Mesendoderm (in vitro differentiated cells): ENCODE results near the gene EP300.

Experiments used
- DNase-seq: peaks from one replicate; pipeline ENCODE4 v3.0.0; 2013
- H2AK5ac ChIP-seq: 2 replicates; pipeline ENCODE4 v1.6.1; 2013; ENCODE audit warnings: low read length, inconsistent platforms
- H2BK120ac ChIP-seq: 2 replicates; pipeline ENCODE4 v1.6.1; 2013; ENCODE audit warnings: low read depth, mild to moderate bottlenecking, low read length, moderate library complexity, mixed read lengths
- H2BK15ac ChIP-seq: replicated peaks from 2 replicates; pipeline ENCODE4 v1.6.1; 2013; ENCODE audit warnings: low read depth, mild to moderate bottlenecking, moderate library complexity
- H2BK5ac ChIP-seq: 2 replicates; pipeline ENCODE4 v1.6.1; 2013; ENCODE audit warnings: low read length, inconsistent platforms
- H3K18ac ChIP-seq: 2 replicates; pipeline ENCODE4 v1.6.1; 2013; ENCODE audit warnings: mild to moderate bottlenecking, low read length, mixed read lengths
- H3K23ac ChIP-seq: one replicate; pipeline ENCODE4 v1.6.1; 2013; ENCODE audit warnings: low read length
- H3K27ac ChIP-seq: 2 replicates; pipeline ENCODE4 v1.5.1; 2013; ENCODE audit warnings: low read depth, mild to moderate bottlenecking, inconsistent platforms, low read length, moderate library complexity
- H3K27me3 ChIP-seq: 2 replicates; pipeline ENCODE4 v1.6.1; 2013; ENCODE audit warnings: low read length, control low read depth, mild to moderate bottlenecking, inconsistent platforms; ENCODE audit not compliant: insufficient read depth, poor library complexity
- H3K36me3 ChIP-seq: 2 replicates; pipeline ENCODE4 v1.6.1; 2013; ENCODE audit warnings: low read length, inconsistent platforms; ENCODE audit not compliant: control insufficient read depth, insufficient read depth
- H3K4ac ChIP-seq: one replicate; pipeline ENCODE4 v1.6.1; 2013; ENCODE audit warnings: low read depth, mild to moderate bottlenecking, low read length, moderate library complexity
- H3K4me1 ChIP-seq: 2 replicates; pipeline ENCODE4 v1.6.1; 2013; ENCODE audit warnings: low read depth, low read length, inconsistent platforms; ENCODE audit not compliant: control insufficient read depth
- H3K4me2 ChIP-seq: 2 replicates; pipeline ENCODE4 v1.6.1; 2013; ENCODE audit warnings: low read length
- H3K4me3 ChIP-seq: 2 replicates; pipeline ENCODE4 v1.5.1; 2013; ENCODE audit warnings: mild to moderate bottlenecking, low read length
- H3K56ac ChIP-seq: one replicate; pipeline ENCODE4 v1.6.1; 2013; ENCODE audit warnings: low read length
- H3K79me1 ChIP-seq: 2 replicates; pipeline ENCODE4 v1.6.1; 2013; ENCODE audit warnings: low read length, inconsistent platforms
- H3K79me2 ChIP-seq: 2 replicates; pipeline ENCODE4 v1.6.1; 2013; ENCODE audit warnings: mild to moderate bottlenecking, low read length; ENCODE audit not compliant: control insufficient read depth, insufficient read depth
- H3K9ac ChIP-seq: 2 replicates; pipeline ENCODE4 v1.6.1; 2013; ENCODE audit warnings: low read length, inconsistent platforms
- H4K5ac ChIP-seq: one replicate; pipeline ENCODE4 v1.6.1; 2013; ENCODE audit warnings: low read length
- H4K8ac ChIP-seq: one replicate; pipeline ENCODE4 v1.6.1; 2013; ENCODE audit warnings: low read depth, mild to moderate bottlenecking, control low read depth, low read length, moderate library complexity
- WGBS: extraction: QIAGEN DNeasy Blood & Tissue Kit; methylation state at CpG from one replicate; pipeline ENCODE4 v1.1.7; 2013; ENCODE audit warnings: low lambda C conversion rate, missing lambda C conversion rate; ENCODE audit not compliant: insufficient coverage; ENCODE audit errors: extremely low coverage; 5-methylcytosine and 5-hydroxymethylcytosine counted together

Gene EP300

GRCh38 chr22:41203118-41203517 lies 110.7 kb downstream of the EP300 start:
- Histone ChIP-seq H3K27me3 (no peaks in the 10 kb centered on the region), H3K4me1 (no peaks in the 10 kb centered on the region), H2BK15ac (no peak overlapping the region), H3K4me2 (no peak overlapping the region), H3K56ac (no peak overlapping the region), H2BK5ac (no peak overlapping the region), H3K4me3 (no peak overlapping the region), H3K18ac (no peak overlapping the region), H4K5ac (no peak overlapping the region), H4K8ac (no peak overlapping the region), H2AK5ac (no peak overlapping the region), H3K4ac (no peak overlapping the region), H3K79me2 (peaks cover 4% of the 10 kb centered on the region), H3K27ac (no peak overlapping the region), H3K23ac (no peak overlapping the region), H3K9ac (no peak overlapping the region), H3K36me3 (no peaks in the 10 kb centered on the region), H2BK120ac (no peak overlapping the region), H3K79me1 (peaks cover 4% of the 10 kb centered on the region)
- DNase-seq, result no peak
- WGBS, result no CpG with 5 or more reads among the region's 2 CpGs

- Histone ChIP-seq H4K5ac (no peak overlapping the region), H3K4me1 (no peaks in the 10 kb centered on the region), H3K27me3 (no peaks in the 10 kb centered on the region), H3K56ac (no peak overlapping the region), H3K4me3 (no peak overlapping the region), H3K27ac (no peak overlapping the region), H2BK15ac (no peak overlapping the region), H3K18ac (no peak overlapping the region), H3K36me3 (no peaks in the 10 kb centered on the region), H3K9ac (no peak overlapping the region), H3K4me2 (no peak overlapping the region), H3K4ac (no peak overlapping the region), H3K79me2 (peaks cover 4% of the 10 kb centered on the region), H3K23ac (no peak overlapping the region), H2AK5ac (no peak overlapping the region), H2BK5ac (no peak overlapping the region), H4K8ac (no peak overlapping the region), H2BK120ac (no peak overlapping the region), H3K79me1 (peaks cover 4% of the 10 kb centered on the region)
- no peak for DNase-seq
- no CpG with 5 or more reads among the region's 6 CpGs for WGBS
Observed at GRCh38 chr22:41204066-41204465, 111.7 kb downstream of the EP300 start.

DNA sequence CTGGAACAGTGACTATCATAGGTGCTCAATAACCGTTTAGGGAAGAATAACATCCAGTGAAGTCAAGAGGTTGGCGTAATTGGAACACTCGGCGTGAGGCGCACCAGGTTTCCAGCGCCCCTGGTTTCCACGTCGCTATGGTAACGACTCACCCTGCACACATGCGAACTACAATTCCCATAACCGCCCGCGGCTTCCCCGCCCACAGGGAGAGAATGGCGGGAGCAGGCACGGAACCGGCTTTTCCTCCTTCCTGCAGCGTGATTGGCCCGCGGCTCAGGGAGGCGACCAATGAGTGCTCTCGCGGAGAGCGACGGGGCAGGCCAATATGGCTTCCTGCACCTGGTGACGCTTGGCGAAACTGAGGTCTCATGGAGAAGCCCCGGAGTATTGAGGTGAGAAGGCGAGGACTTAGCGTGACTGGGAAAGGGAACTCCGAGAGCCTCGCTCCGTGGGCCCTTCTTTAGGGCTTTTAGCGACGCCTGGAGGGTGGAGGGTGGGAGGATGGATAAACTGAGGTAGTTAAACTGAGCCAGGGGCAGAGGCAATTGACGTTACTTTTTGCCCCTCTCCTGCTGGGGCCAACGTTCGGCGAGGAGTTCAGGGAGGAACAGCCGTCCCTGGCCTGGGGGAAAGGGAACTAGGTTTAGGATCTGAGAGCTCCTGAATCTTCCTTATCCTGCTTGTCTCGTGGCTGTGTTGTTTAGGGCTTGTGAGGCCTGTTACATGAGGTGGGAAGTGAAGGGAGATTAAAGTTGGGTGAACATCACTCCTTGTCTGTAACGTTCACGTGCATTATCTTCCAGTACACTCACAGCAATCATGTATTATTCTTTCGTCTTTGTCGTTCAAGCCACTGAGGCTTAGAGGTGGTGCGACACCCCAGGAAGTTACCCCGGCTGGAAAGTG lies 112.9 kb downstream of the EP300 start, which contains the start of gene L3MBTL2:
L3MBTL2 (plus strand) TSS at position 321 of the 909 bp plus-strand sequence; CDS start at position 372, 51 bp downstream.
- Histone ChIP-seq H3K79me1 (peaks cover 4% of the 10 kb centered on the region), H3K18ac (no peak within 1 kb of the TSS), H2BK15ac (no peak within 1 kb of the TSS), H3K79me2 (peaks cover 4% of the 10 kb centered on the region), H3K4me3 (peak within 1 kb of the TSS; percentile 49), H4K8ac (no peak within 1 kb of the TSS), H2BK5ac (no peak within 1 kb of the TSS), H3K4ac (no peak within 1 kb of the TSS), H3K56ac (peak within 1 kb of the TSS; percentile 85), H3K4me1 (no peaks in the 10 kb centered on the region), H4K5ac (no peak within 1 kb of the TSS), H3K23ac (no peak within 1 kb of the TSS), H2BK120ac (no peak within 1 kb of the TSS), H3K4me2 (peak within 1 kb of the TSS; percentile 49), H3K36me3 (no peaks in the 10 kb centered on the region), H2AK5ac (peak within 1 kb of the TSS; percentile 15), H3K27me3 (no peaks in the 10 kb centered on the region), H3K27ac (no peak within 1 kb of the TSS), H3K9ac (peak within 1 kb of the TSS; percentile 70)
- no CpG with 5 or more reads among the region's 47 CpGs for WGBS
- DNase-seq, result peak; percentile 99

DNA sequence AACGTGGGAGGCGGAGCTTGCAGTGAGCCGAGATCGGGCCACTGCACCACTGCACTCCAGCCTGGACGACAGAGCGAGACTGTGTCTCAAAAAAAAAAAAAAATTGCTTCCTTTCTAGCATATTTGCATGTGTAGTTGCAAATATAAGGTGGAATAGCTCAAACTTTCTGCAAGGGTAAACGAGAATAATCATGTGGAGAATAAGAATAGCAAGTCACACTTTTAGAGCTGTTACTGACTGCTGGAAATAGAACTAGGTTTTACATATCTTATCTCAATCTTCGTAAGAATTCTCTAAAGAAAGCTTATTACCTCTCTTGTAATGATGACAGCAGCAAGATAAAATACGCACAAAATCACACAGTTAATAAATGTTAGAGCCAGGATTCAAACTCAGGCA lies 114.3 kb downstream of the EP300 start:
- WGBS, result no CpG with 5 or more reads among the region's 9 CpGs
- Histone ChIP-seq H3K23ac (no peak overlapping the region), H3K79me2 (peaks cover 4% of the 10 kb centered on the region)

DNA sequence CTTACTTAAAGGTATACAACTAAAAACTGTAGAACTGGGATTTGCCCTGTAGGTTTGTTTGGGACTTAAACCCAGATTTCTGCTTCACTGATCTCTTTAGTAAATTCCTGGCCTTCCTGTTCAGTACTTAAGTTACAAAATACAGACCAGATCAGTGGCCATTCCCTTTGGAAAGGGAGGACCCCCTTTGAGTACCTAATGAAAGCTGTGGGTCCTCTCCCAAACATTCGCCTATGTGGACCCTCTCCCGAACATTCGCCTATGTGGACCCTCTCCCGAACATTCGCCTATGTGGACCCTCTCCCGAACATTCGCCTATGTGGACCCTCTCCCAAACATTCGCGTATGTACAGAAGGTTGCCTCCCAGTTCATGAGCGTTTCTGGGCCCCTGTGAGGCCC lies 123.0 kb downstream of the EP300 start:
- H2BK5ac ChIP-seq, result no peak overlapping the region
- no peak overlapping the region for H4K5ac ChIP-seq
- no peaks in the 10 kb centered on the region for H3K27me3 ChIP-seq
- H3K36me3 ChIP-seq, result peaks cover 7% of the 10 kb centered on the region
- H2BK15ac ChIP-seq, result no peak overlapping the region
- H3K18ac ChIP-seq, result no peak overlapping the region
- DNase-seq, result no peak
- H2AK5ac ChIP-seq, result no peak overlapping the region
- H3K79me1 ChIP-seq, result no peaks in the 10 kb centered on the region
- H2BK120ac ChIP-seq, result no peak overlapping the region
- no peak overlapping the region for H3K9ac ChIP-seq
- no peak overlapping the region for H3K56ac ChIP-seq
- no CpG with 5 or more reads among the region's 10 CpGs for WGBS
- no peak overlapping the region for H3K27ac ChIP-seq
- H3K4me2 ChIP-seq, result no peak overlapping the region
- no peak overlapping the region for H3K23ac ChIP-seq
- no peak overlapping the region for H4K8ac ChIP-seq
- H3K79me2 ChIP-seq, result no peaks in the 10 kb centered on the region
- H3K4ac ChIP-seq, result no peak overlapping the region
- H3K4me3 ChIP-seq, result no peak overlapping the region
- H3K4me1 ChIP-seq, result no peaks in the 10 kb centered on the region

More for the DNA sequence above, 114.3 kb downstream of the EP300 start:
- no peak overlapping the region for H2BK15ac ChIP-seq
- H3K56ac ChIP-seq, result no peak overlapping the region
- H3K18ac ChIP-seq, result no peak overlapping the region
- no peak overlapping the region for H2BK120ac ChIP-seq
- no peaks in the 10 kb centered on the region for H3K27me3 ChIP-seq
- H3K4me2 ChIP-seq, result no peak overlapping the region
- peaks cover 4% of the 10 kb centered on the region for H3K79me1 ChIP-seq
- no peaks in the 10 kb centered on the region for H3K4me1 ChIP-seq
- no peak overlapping the region for H3K9ac ChIP-seq
- H3K27ac ChIP-seq, result no peak overlapping the region
- no peak overlapping the region for H4K8ac ChIP-seq
- H2BK5ac ChIP-seq, result no peak overlapping the region
- no peak overlapping the region for H3K4ac ChIP-seq
- no peak overlapping the region for H2AK5ac ChIP-seq
- no peak overlapping the region for H3K4me3 ChIP-seq
- no peak overlapping the region for H4K5ac ChIP-seq
- no peaks in the 10 kb centered on the region for H3K36me3 ChIP-seq
- no peak for DNase-seq
